A673 (cell line): ENCODE data around the gene PECR.

Experiments used
- CTCF ChIP-seq: fragments of 300-800, 200-600 bp; sonication (generic); conservative IDR thresholded peaks from 2 replicates; pipeline ENCODE4 v1.5.1; 2017; ENCODE audit warnings: low read depth, mild to moderate bottlenecking, antibody characterized with exemption, low read length, moderate library complexity, mixed read lengths
- EZH2 ChIP-seq: fragments of 200-600 bp; sonication (generic); IDR thresholded peaks from 2 replicates; pipeline ENCODE4 v1.6.1; 2017; ENCODE audit warnings: borderline replicate concordance, low read depth, mild to moderate bottlenecking, mixed read lengths, antibody characterized with exemption, low read length; ENCODE audit not compliant: poor library complexity, severe bottlenecking

- TF ChIP-seq CTCF, result no peak
- no peak for TF ChIP-seq EZH2
Measured at GRCh38 chr2:216047397-216047796, 34.2 kb downstream of the PECR start.
